Activated naive CD8-positive, alpha-beta T cell treated with anti-CD3 and anti-CD28 coated beads, Interleukin-2, amount 10 ng/mL, durations not matched to agents 7 days and 5 days (primary cell): Measurements from ENCODE around the gene PPP1R18. TPM values are rescaled to one million over a fixed set of nuclear protein-coding genes. Genes with fewer than 3 reads are reported as not detected.

Experiments
- ATAC-seq: fragments of 150-1000 bp; cut with Tn5 transposase; one replicate; pipeline ENCODE4 v1.10.0; 2021; ENCODE audit warnings: low read depth, moderate library complexity
- POLR2A ChIA-PET: fragments of 350-600 bp; sonication (Branson Sonifier 250); formaldehyde crosslinking; loops from one replicate; lab custom pipeline; 2021; ENCODE audit warnings: antibody characterized with exemption; lab: Charles Lee
- DNase-seq: peaks from one replicate; pipeline ENCODE4 v3.0.0; 2021
- H3K27ac Mint-ChIP-seq: one replicate; pipeline ENCODE4 v1.8.0; 2022; ENCODE audit warnings: mild to moderate bottlenecking, mixed read lengths
- H3K27me3 Mint-ChIP-seq: one replicate; pipeline ENCODE4 v1.8.0; 2022; ENCODE audit warnings: mild to moderate bottlenecking, moderate library complexity, mixed read lengths
- H3K36me3 Mint-ChIP-seq: one replicate; pipeline ENCODE4 v1.8.0; 2021; ENCODE audit warnings: mild to moderate bottlenecking, mixed read lengths
- H3K4me1 Mint-ChIP-seq: one replicate; pipeline ENCODE4 v1.8.0; 2021; ENCODE audit warnings: mixed read lengths
- H3K4me3 Mint-ChIP-seq: one replicate; pipeline ENCODE4 v1.8.0; 2022; ENCODE audit warnings: mild to moderate bottlenecking, moderate library complexity, mixed read lengths
- H3K9me3 Mint-ChIP-seq: one replicate; pipeline ENCODE4 v1.8.0; 2021; ENCODE audit warnings: mixed read lengths
- total RNA-seq, 2 experiments: library from RNA; stranded (reverse); gene quantifications; one replicate each; pipeline ENCODE4 v1.2.3, GENCODE V29; 2021

Gene PPP1R18, protein sequence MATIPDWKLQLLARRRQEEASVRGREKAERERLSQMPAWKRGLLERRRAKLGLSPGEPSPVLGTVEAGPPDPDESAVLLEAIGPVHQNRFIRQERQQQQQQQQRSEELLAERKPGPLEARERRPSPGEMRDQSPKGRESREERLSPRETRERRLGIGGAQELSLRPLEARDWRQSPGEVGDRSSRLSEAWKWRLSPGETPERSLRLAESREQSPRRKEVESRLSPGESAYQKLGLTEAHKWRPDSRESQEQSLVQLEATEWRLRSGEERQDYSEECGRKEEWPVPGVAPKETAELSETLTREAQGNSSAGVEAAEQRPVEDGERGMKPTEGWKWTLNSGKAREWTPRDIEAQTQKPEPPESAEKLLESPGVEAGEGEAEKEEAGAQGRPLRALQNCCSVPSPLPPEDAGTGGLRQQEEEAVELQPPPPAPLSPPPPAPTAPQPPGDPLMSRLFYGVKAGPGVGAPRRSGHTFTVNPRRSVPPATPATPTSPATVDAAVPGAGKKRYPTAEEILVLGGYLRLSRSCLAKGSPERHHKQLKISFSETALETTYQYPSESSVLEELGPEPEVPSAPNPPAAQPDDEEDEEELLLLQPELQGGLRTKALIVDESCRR
- 100 to 1,000 TPM; 245 to 251 TPM for total RNA-seq

DNA sequence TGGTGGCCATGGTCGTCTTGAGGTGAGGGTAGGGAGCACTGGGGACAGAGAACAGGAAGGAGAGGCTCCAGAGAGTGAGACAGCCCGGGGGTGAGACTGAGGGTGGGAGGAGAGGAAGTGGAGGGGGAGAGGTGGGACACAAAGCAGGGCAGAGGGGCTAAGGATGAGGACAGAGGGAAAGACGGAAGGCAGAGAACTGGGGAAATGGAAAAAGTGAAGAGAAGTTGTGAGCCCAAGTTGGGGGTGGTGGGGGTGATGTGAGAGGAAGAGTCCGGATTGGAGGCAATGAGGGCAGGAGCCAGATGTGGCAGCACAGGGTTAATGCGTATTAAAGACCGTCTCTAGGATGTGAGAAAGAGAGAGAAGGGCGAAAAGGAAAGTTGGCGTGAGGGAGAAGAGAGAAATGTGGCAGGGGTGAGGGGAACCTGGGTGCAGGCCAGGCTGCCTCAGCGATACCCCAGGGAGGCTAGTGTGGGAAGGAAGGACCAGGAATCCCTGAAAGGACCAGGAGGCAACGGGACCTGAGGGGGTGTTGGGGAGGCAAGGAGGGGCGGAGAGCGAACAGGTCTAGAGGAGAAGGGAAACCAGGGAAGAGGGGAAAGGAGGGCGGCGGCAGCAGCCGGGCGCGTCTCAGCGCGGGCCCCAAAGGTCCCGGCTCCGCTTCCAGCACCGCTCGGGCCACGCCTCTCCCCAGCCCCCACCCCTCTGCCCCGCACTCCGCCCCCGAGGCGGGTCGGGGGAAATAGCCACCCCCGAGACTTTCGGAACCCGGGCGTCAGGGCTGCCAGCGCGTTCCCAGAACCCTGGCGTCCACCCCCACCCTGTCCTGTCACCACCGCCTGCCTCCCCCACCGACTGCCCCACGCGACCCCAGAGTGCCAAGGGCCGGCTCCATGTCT is at the start of gene PPP1R18:
TSS of gene PPP1R18 (minus strand) at position 637 of the 899 bp plus-strand sequence. CDS start at position 10, 627 bp downstream.
- peak within 1 kb of the TSS; percentile 91 for H3K4me3 Mint-ChIP-seq
- H3K27ac Mint-ChIP-seq = peak within 1 kb of the TSS; percentile 99
- H3K9me3 Mint-ChIP-seq = no peaks in the 10 kb centered on the region
- DNase-seq = peak; percentile 87
- peaks cover 35% of the 10 kb centered on the region for H3K4me1 Mint-ChIP-seq
- no peaks in the 10 kb centered on the region for H3K27me3 Mint-ChIP-seq
- ATAC-seq = peak; percentile 29
- POLR2A ChIA-PET = interaction anchor here (1.0 to 16.6 kb wide), 7 partner anchors 13 to 71 kb away, joined by 4 to 512 read pairs (median 13); partner anchors contain the start of genes DHX16, MDC1, MRPS18B and PPP1R10
- H3K36me3 Mint-ChIP-seq = peaks cover 45% of the 10 kb centered on the region

DNA sequence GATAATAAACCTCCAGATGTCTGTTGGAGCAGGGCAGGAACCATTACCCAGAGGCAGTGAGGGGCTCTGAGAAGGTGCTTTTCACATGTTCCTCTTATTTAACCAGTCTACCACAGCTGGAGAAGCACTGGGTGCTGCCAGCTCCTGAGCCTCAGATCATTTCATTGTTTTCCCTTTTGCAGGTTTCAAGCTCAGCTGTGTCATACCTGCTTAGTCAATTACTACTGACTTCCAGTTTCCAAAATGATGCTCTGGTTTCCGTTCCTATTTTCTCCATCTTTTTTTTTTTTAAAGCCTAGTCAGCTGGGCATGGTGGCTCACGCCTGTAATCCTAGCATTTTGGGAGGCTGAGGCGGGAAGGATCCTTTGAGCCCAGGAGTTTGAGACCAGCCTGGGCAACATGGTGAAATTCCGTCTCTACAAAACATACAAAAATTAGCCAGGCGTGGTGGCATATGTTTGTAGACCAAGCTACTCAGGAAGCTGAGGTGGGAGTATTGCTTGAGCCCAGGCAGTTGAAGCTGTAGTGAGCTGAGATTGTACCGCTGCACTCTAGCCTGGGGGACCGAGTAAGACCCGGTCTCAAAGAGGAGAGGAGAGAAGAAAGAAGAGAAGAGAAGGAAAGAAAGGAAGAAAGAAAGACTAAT is 49.3 kb upstream of the PPP1R18 start:
- peaks cover 67% of the 10 kb centered on the region for H3K4me1 Mint-ChIP-seq
- peak overlapping the region; percentile 95 for H3K27ac Mint-ChIP-seq
- H3K4me3 Mint-ChIP-seq = peak overlapping the region; percentile 88
- H3K9me3 Mint-ChIP-seq = no peaks in the 10 kb centered on the region
- POLR2A ChIA-PET = interaction anchor here (0.6 to 3.9 kb wide), 13 partner anchors 8 to 217 kb away, joined by 3 to 26 read pairs (median 6); partner anchors contain the start of genes MRPS18B and TUBB
- DNase-seq (no peak), ATAC-seq (no peak)
- H3K36me3 Mint-ChIP-seq = peaks cover 66% of the 10 kb centered on the region
- H3K27me3 Mint-ChIP-seq = no peaks in the 10 kb centered on the region

DNA sequence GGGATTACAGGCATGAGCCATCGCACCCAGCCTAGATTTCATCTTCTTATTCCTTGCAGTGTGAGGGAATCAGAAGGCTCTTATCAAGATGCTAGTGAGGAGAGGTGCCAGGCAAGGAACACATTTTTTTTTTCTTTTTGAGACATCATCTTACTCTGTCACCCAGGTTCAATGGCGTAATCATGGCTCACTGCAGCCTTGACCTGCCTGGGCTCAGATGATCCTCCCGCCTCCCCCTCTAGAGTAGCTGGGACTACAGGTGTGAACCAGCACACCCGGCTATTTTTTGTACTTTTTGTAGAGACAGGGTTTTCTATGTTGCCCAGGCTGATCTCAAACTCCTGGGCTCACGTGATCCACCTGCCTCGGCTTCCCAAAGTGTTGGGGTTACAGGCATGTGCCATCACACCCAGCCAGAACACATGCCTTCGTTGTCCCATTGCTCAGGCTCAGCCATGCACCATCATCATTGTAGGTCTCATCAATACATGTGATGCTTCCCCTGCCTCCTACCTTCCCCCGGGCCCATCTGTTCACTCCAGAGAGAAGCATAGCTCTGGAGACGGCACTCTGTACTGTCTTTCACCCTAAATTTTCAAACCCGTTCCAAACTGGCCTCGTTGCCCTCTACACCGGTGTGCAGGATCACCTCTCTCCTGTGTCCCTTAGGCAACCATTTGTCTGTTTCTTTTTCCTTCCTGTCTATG is 45.9 kb upstream of the PPP1R18 start:
- no peaks in the 10 kb centered on the region for H3K9me3 Mint-ChIP-seq
- peak overlapping the region; percentile 54 for H3K27ac Mint-ChIP-seq
- H3K36me3 Mint-ChIP-seq = peaks cover 52% of the 10 kb centered on the region

DNA sequence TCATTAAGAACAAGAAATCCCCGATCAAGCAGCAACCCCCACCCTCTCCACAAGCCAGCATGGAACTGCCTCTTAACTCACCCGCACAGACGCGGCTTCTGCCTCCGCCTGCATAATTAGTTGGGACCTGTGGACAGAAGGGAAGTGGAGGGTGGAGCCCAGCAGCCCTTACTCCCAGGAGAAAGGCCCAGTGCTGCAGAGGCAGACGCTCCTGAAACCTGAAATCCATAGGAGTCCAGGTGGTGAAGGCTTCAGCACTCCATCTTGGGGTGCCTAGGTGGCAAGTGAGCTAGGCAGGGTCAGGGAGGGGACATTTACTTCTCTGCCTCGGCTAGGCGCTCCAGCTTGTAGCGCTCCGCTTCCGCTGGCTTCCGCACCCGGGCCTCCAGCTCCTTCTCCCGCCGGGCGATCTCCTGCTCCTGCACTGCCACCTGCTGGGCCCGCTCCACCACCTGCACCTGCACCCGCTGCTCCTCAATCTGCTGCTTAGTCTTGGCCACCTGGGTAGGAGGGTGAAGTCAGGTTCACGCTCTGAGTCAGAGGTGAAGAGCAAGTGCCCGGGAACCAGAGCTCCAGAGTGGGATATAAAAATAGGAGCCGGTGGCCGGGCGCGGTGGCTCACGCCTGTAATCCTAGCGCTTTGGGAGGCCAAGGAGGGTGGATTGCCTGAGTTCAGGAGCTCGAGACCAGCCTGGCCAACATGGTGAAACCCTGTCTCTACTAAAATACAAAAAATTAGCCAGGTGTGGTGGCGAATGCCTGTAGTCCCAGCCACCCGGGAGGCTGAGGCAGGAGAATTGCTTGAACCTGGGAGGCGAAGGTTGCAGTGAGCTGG is 44.4 kb upstream of the PPP1R18 start:
- peak overlapping the region; percentile 54 for H3K4me3 Mint-ChIP-seq
- H3K9me3 Mint-ChIP-seq = no peaks in the 10 kb centered on the region
- H3K27ac Mint-ChIP-seq = peak overlapping the region; percentile 70
- H3K36me3 Mint-ChIP-seq = peaks cover 42% of the 10 kb centered on the region
- POLR2A ChIA-PET = interaction anchor here (0.5 to 4.4 kb wide), 28 partner anchors 9 to 357 kb away, joined by 3 to 74 read pairs (median 4); partner anchors contain the start of genes ATAT1, DHX16, FLOT1 and MDC1
- H3K4me1 Mint-ChIP-seq = peaks cover 43% of the 10 kb centered on the region
- no peaks in the 10 kb centered on the region for H3K27me3 Mint-ChIP-seq
- DNase-seq (peak; percentile 87), ATAC-seq (peak; percentile 90)

More for the DNA sequence above, 45.9 kb upstream of the PPP1R18 start:
- no peak for ATAC-seq
- H3K4me1 Mint-ChIP-seq = peaks cover 54% of the 10 kb centered on the region
- H3K27me3 Mint-ChIP-seq = no peaks in the 10 kb centered on the region
- POLR2A ChIA-PET = interaction anchor here (1.1 to 4.4 kb wide), 5 partner anchors 10 to 119 kb away, joined by 4 to 74 read pairs (median 11); partner anchors contain the start of gene FLOT1
- no peak for DNase-seq
- H3K4me3 Mint-ChIP-seq = peak overlapping the region; percentile 53

DNA sequence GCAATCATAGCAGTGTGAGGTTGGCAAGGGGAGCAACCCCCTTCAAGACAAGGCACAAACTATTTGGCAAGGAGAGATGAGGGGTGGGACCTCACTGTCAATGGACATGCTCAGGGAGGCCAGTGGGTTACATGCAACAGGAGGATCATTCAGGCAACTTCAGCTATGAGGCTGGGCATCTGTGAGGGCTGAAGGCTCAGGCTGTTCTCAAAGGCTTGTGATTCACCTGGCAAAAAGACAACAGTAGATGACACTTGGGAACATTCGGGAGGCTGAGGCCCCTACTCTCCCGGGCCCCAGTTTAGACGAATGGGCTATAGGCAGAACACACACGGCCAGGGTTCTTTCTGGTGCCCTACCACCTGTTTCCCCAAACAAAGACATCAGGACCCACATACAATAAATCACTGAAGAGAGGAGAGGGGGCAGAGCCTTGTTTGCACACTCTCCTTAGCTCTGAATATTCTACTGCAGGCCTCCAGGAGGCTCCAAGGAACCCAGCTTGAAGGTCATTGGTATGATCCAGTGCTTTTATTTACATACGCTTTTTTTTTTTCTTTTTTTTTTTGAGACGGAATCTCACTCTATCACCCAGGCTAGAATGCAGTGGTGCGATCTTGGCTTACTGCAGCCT is 41.6 kb upstream of the PPP1R18 start:
- no peak overlapping the region for H3K4me3 Mint-ChIP-seq
- peaks cover 51% of the 10 kb centered on the region for H3K36me3 Mint-ChIP-seq
- DNase-seq (no peak), ATAC-seq (no peak)
- no peaks in the 10 kb centered on the region for H3K27me3 Mint-ChIP-seq
- H3K27ac Mint-ChIP-seq = peak overlapping the region; percentile 69
- H3K9me3 Mint-ChIP-seq = no peaks in the 10 kb centered on the region
- POLR2A ChIA-PET = interaction anchor here (1.0 to 4.4 kb wide), 5 partner anchors 9 to 185 kb away, joined by 3 to 74 read pairs (median 4); no protein-coding TSS in a partner anchor
- H3K4me1 Mint-ChIP-seq = peaks cover 55% of the 10 kb centered on the region

DNA sequence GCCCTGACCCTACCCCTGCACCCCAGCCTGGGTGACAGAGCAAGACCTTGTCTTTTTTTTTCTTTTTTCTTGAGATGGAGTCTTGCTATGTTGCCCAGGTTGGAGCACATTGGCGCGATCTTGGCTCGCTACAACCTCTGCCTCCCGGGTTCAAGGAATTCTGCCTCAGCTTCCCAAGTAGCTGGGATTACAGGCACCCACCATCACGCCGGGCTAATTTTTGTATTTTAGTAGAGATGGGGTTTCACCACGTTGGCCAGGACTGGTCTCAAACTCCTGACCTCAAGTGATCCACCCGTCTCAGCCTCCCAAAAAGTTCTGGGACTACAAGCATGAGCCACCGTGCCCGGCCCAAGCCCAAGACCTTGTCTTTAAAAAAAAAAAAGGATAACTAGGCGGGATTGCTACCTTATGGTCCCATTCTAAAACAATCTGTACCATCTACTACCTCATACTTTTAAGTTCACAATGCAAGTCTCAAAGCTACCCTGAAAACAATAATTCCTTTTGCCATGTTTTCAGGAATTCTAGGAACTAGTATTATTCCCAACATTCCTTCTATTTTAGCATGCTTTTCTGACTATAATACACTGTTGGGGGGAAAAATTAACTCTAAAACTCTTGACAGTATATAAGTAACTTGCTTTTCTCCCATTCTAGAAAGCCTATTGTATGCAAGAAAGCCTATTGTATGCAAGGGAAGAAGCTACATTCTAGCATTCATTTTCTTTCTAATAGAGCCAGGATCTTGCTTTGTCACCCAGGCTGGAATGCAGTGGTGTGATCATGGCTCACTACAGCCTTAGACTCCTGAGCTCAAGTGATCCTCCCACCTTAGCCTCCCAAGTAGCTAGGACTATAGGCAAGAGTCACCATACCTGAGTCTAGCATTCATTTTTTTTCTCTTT is 40.3 kb upstream of the PPP1R18 start:
- Mint-ChIP-seq H3K4me1 (peaks cover 50% of the 10 kb centered on the region), H3K27me3 (no peaks in the 10 kb centered on the region), H3K27ac (peak overlapping the region; percentile 64), H3K36me3 (peaks cover 58% of the 10 kb centered on the region), H3K9me3 (no peaks in the 10 kb centered on the region), H3K4me3 (no peak overlapping the region)
- POLR2A ChIA-PET = interaction anchor here (0.6 to 11.0 kb wide), 10 partner anchors 11 to 243 kb away, joined by 3 to 512 read pairs (median 3); partner anchors contain the start of gene DHX16
- DNase-seq = no peak
- no peak for ATAC-seq

DNA sequence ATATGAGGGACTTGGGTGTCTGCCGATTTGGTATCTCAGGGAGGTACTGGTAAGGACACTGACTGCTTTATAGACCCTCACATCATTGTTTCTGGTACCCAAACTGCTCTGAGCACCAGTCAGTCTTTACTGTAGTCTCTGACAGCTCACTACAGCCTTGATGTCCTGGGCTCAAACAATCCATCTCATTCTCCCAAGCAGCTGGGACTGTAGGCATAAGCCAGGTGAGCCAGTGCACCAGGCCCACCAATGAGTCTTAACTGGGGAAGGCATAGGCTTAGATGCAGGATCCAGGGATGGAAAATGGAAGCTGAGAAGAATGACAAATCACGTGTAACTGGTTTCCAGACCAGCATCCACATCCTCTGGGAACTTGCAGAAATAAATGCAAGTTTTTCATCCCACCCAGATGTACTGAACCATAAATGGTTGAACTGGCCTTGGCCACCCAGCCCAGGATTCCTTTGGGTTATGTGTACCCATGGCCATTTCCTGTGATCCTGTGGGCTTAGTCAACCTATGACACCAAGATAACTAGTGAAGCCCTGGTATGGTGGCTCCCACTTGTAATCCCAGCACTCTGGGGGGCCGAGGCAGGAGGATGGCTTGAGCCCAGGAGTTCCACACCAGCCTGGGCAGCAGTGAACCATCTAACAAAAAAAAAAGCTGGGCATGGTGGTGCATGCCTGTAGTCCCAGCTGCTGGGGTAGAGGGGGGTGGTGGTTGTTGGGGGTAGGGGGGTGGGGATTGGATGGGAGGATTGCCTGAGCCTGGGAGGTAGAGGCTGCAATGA is 39.5 kb upstream of the PPP1R18 start:
- DNase-seq = peak; percentile 46
- H3K27ac Mint-ChIP-seq = peak overlapping the region; percentile 76
- POLR2A ChIA-PET = interaction anchor here (0.6 to 11.0 kb wide), 9 partner anchors 8 to 242 kb away, joined by 3 to 512 read pairs (median 3); partner anchors contain the start of gene DHX16
- peak overlapping the region; percentile 25 for H3K4me3 Mint-ChIP-seq
- no peak for ATAC-seq
- peaks cover 61% of the 10 kb centered on the region for H3K36me3 Mint-ChIP-seq
- no peaks in the 10 kb centered on the region for H3K9me3 Mint-ChIP-seq
- peaks cover 45% of the 10 kb centered on the region for H3K4me1 Mint-ChIP-seq
- H3K27me3 Mint-ChIP-seq = no peaks in the 10 kb centered on the region

DNA sequence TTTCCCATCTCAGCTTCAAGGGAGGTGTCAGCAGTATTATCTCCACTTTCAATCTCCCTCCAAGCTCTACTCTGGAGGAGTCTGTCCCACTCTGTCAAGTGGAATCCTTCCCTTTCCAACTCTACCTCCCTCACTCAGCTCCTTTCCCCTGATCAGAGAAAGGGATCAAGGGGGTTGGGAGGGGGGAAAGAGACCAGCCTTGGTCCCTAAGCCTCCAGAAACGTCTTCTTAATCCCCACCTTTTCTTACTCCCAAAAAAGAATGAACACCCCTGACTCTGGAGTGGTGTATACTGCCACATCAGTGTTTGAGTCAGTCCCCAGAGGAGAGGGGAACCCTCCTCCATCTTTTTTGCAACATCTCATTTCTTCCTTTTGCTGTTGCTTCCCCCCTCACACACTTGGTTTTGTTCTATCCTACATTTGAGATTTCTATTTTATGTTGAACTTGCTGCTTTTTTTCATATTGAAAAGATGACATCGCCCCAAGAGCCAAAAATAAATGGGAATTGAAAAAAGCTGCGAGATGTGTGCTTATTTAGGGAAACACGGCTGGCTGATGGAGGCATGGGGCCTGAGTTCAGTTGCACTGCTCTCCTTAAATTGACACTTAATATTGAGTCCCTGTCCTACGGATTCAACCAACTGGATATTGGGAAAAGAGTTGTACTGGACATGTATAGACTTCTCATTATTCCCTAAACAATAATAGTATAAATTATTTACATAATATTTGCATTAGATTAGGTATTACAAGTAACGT is 38.6 kb upstream of the PPP1R18 start:
- peaks cover 61% of the 10 kb centered on the region for H3K36me3 Mint-ChIP-seq
- POLR2A ChIA-PET = interaction anchor here (0.9 to 11.0 kb wide), 7 partner anchors 9 to 112 kb away, joined by 3 to 512 read pairs (median 4); partner anchors contain the start of gene DHX16
- peaks cover 38% of the 10 kb centered on the region for H3K4me1 Mint-ChIP-seq
- no peak for DNase-seq
- peak overlapping the region; percentile 42 for H3K27ac Mint-ChIP-seq
- no peaks in the 10 kb centered on the region for H3K27me3 Mint-ChIP-seq
- no peak for ATAC-seq
- H3K9me3 Mint-ChIP-seq = no peaks in the 10 kb centered on the region
- peak overlapping the region; percentile 91 for H3K4me3 Mint-ChIP-seq
